Tibial nerve (tissue), 3 donors: ENCODE results near the gene ARID1B.

Experiments
- POLR2A ChIP-seq, 2 donors: fragments of 450-650 bp; IDR thresholded peaks; one replicate each; pipeline ENCODE4 v1.6.1; 2017; ENCODE audit warnings: antibody characterized with exemption in 2 of 2, mild to moderate bottlenecking in 2 of 2, moderate library complexity in 2 of 2
- TF ChIP-seq, protein P1 (sequence below), 5 experiments: fragments of 200-600 bp in 3 of 5; fragments of 450-650 bp in 2 of 5; sonication (generic) in 3 of 5; IDR thresholded peaks; one replicate each; pipeline ENCODE4 v1.5.1; 2016 to 2019; ENCODE audit warnings: antibody characterized with exemption in 5 of 5, mild to moderate bottlenecking in 3 of 5, moderate library complexity in 2 of 5

DNA sequence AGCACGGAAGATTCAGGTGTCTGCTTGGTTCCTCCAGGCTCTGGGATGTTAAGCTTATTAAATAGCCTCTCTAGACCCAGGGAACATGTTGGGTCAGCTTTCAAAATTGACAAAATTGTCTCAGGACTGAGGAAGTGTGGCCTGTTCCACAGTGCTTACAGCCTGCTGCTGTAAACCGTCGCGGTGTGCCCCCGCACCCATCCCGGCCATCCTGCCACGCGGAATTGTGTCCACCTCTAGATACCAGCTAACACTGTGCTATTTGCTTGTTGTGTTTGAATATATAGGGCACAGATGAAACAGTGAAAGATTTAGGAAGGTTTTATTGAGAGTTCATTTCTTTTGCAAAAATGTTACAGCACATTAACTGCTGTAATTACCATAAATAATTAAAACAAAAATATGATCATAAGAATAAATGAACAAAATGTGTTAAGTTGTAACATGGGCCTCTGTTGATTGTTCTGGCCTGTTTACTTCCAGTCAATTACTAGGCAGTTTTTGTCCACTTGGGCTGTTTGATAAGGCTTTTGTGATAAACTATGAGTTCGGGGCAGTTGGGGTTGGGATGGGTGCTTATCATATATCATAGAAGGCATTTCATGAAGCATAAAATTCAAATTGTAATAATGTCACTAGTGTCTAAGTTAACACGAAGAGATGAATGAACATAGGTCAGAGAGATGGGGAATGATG is 77.4 kb downstream of the ARID1B start:
- TF ChIP-seq, protein P1, sequence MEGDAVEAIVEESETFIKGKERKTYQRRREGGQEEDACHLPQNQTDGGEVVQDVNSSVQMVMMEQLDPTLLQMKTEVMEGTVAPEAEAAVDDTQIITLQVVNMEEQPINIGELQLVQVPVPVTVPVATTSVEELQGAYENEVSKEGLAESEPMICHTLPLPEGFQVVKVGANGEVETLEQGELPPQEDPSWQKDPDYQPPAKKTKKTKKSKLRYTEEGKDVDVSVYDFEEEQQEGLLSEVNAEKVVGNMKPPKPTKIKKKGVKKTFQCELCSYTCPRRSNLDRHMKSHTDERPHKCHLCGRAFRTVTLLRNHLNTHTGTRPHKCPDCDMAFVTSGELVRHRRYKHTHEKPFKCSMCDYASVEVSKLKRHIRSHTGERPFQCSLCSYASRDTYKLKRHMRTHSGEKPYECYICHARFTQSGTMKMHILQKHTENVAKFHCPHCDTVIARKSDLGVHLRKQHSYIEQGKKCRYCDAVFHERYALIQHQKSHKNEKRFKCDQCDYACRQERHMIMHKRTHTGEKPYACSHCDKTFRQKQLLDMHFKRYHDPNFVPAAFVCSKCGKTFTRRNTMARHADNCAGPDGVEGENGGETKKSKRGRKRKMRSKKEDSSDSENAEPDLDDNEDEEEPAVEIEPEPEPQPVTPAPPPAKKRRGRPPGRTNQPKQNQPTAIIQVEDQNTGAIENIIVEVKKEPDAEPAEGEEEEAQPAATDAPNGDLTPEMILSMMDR (IDR thresholded peaks at IDR 0.05), result no peak
- TF ChIP-seq POLR2A (IDR thresholded peaks at IDR 0.05), result no peak
